ENCODE results near the gene SCYGR8. TPM values are rescaled to one million over a fixed set of nuclear protein-coding genes. Genes with fewer than 3 reads are reported as not detected.
"Not testable (repeated sequence)": the region's sequence is repeated elsewhere in the genome, so short reads cannot be mapped to it uniquely, and the experiment has no call there.

Gene SCYGR8
- total and polyA plus RNA-seq, 5 experiments from 2014 or later, result not detected

GRCh38 chr2:227722821-227723220, 22.9 kb upstream of the SCYGR8 start:
- H3K27me3 Mint-ChIP-seq, result peaks cover 12 to 38% (median 16%) of the 10 kb centered on the region in 5 donors
- H3K27ac Mint-ChIP-seq, H3K4me3 Mint-ChIP-seq, POLR2A ChIA-PET, H3K36me3 Mint-ChIP-seq, DNase-seq, ATAC-seq, H3K4me1 Mint-ChIP-seq, H3K9me3 Mint-ChIP-seq: not testable (repeated sequence)

- H3K9me3 Mint-ChIP-seq, result no peaks in the 10 kb centered on the region
- H3K4me1 Mint-ChIP-seq, result no peaks in the 10 kb centered on the region
- POLR2A ChIA-PET, result no interaction called here
- no peaks in the 10 kb centered on the region for H3K36me3 Mint-ChIP-seq
- ATAC-seq (no peak), DNase-seq (no peak)
- no peak within 1 kb of the TSS for H3K27ac Mint-ChIP-seq
- H3K4me3 Mint-ChIP-seq, result no peak within 1 kb of the TSS
- H3K27me3 Mint-ChIP-seq, result peaks cover 16 to 39% (median 22%) of the 10 kb centered on the region in 5 donors
These were observed 21.2 kb upstream of the SCYGR8 start, which contains the start of gene SCYGR6 for GRCh38 chr2:227724394-227725039. TSS of gene SCYGR6 (minus strand) at chr2:227724757. CDS start at chr2:227724757, 0 bp downstream.

- no peak within 1 kb of the TSS for H3K4me3 Mint-ChIP-seq
These were observed 17.7 kb upstream of the SCYGR8 start, which contains the start of gene SCYGR7 for GRCh38 chr2:227728035-227728434. TSS of gene SCYGR7 (plus strand) at chr2:227728335. CDS start at chr2:227728335, 0 bp downstream.

GRCh38 chr2:227739351-227739750, 6.3 kb upstream of the SCYGR8 start:
- DNase-seq, result no peak
- Mint-ChIP-seq H3K27me3 (peaks cover 5 to 35% (median 10%) of the 10 kb centered on the region in 5 donors), H3K27ac (no peak overlapping the region), H3K36me3 (no peaks in the 10 kb centered on the region), H3K9me3 (no peaks in the 10 kb centered on the region), H3K4me1 (peaks cover 0 to 1% (median 0%) of the 10 kb centered on the region in 4 donors), H3K4me3 (no peak overlapping the region)
- POLR2A ChIA-PET, result no interaction called here
- ATAC-seq, result no peak

More at GRCh38 chr2:227728035-227728434, 17.7 kb upstream of the SCYGR8 start, which contains the start of gene SCYGR7:
- H3K9me3 Mint-ChIP-seq, result peaks cover 0 to 2% (median 0%) of the 10 kb centered on the region in 9 donors
- peaks cover 10 to 22% (median 11%) of the 10 kb centered on the region in 5 donors for H3K27me3 Mint-ChIP-seq
- DNase-seq, result no peak
- no peak for ATAC-seq
- no peak within 1 kb of the TSS for H3K27ac Mint-ChIP-seq
- no peaks in the 10 kb centered on the region for H3K4me1 Mint-ChIP-seq
- H3K36me3 Mint-ChIP-seq, result no peaks in the 10 kb centered on the region
- POLR2A ChIA-PET, result no interaction called here

- Mint-ChIP-seq H3K27ac (peak overlapping the region in 1 of 10 donors; percentile 9), H3K27me3 (peaks cover 5 to 35% (median 9%) of the 10 kb centered on the region in 5 donors)
- ATAC-seq, DNase-seq, H3K4me3 Mint-ChIP-seq, POLR2A ChIA-PET, H3K4me1 Mint-ChIP-seq, H3K9me3 Mint-ChIP-seq, H3K36me3 Mint-ChIP-seq: not testable (repeated sequence)
These were observed 5.0 kb upstream of the SCYGR8 start for GRCh38 chr2:227740705-227741104.

GRCh38 chr2:227748079-227748478, 2.4 kb downstream of the SCYGR8 start:
- POLR2A ChIA-PET, result no interaction called here
- no peak overlapping the region for H3K27ac Mint-ChIP-seq
- H3K27me3 Mint-ChIP-seq, result peaks cover 3 to 16% (median 11%) of the 10 kb centered on the region in 5 donors

GRCh38 chr2:227756261-227756660, 10.6 kb downstream of the SCYGR8 start:
- ATAC-seq, H3K4me3 Mint-ChIP-seq, POLR2A ChIA-PET, H3K4me1 Mint-ChIP-seq, H3K9me3 Mint-ChIP-seq, DNase-seq, H3K27me3 Mint-ChIP-seq, H3K36me3 Mint-ChIP-seq: not testable (repeated sequence)
- H3K27ac Mint-ChIP-seq, result peak overlapping the region in 1 of 10 donors; percentile 61

More at GRCh38 chr2:227748079-227748478, 2.4 kb downstream of the SCYGR8 start:
- H3K4me3 Mint-ChIP-seq, result no peak overlapping the region
- ATAC-seq, result no peak
- DNase-seq, result no peak
- H3K9me3 Mint-ChIP-seq, result no peaks in the 10 kb centered on the region
- H3K36me3 Mint-ChIP-seq, result no peaks in the 10 kb centered on the region
- H3K4me1 Mint-ChIP-seq, result peaks cover 0 to 3% (median 0%) of the 10 kb centered on the region in 4 donors

GRCh38 chr2:227759411-227760118, 13.9 kb downstream of the SCYGR8 start:
- no peaks in the 10 kb centered on the region for H3K36me3 Mint-ChIP-seq
- no peak overlapping the region for H3K4me3 Mint-ChIP-seq
- peaks cover 0 to 9% (median 3%) of the 10 kb centered on the region in 5 donors for H3K27me3 Mint-ChIP-seq
- no peak overlapping the region for H3K27ac Mint-ChIP-seq
- DNase-seq (no peak), ATAC-seq (no peak)
- POLR2A ChIA-PET, result no interaction called here
- no peaks in the 10 kb centered on the region for H3K9me3 Mint-ChIP-seq
- H3K4me1 Mint-ChIP-seq, result peaks cover 0 to 2% (median 0%) of the 10 kb centered on the region in 4 donors

GRCh38 chr2:227761740-227762476, 16.2 kb downstream of the SCYGR8 start:
- DNase-seq (no peak), ATAC-seq (no peak)
- H3K9me3 Mint-ChIP-seq, result no peaks in the 10 kb centered on the region
- H3K36me3 Mint-ChIP-seq, result no peaks in the 10 kb centered on the region
- peak overlapping the region in 1 of 10 donors; percentile 37 for H3K27ac Mint-ChIP-seq
- H3K4me3 Mint-ChIP-seq, result no peak overlapping the region
- peaks cover under 1 to 12% (median 3%) of the 10 kb centered on the region in 5 donors for H3K27me3 Mint-ChIP-seq
- peaks cover 0 to 6% (median under 1%) of the 10 kb centered on the region in 4 donors for H3K4me1 Mint-ChIP-seq
- POLR2A ChIA-PET, result no interaction called here

- no peak for DNase-seq
- peak overlapping the region in 1 of 10 donors; percentile 11 for H3K27ac Mint-ChIP-seq
- H3K4me3 Mint-ChIP-seq, result no peak overlapping the region
- H3K9me3 Mint-ChIP-seq, result no peaks in the 10 kb centered on the region
- ATAC-seq, result no peak
- H3K4me1 Mint-ChIP-seq, result peaks cover 0 to 4% (median under 1%) of the 10 kb centered on the region in 4 donors
- peaks cover 0 to 9% (median 2%) of the 10 kb centered on the region in 5 donors for H3K27me3 Mint-ChIP-seq
- no peaks in the 10 kb centered on the region for H3K36me3 Mint-ChIP-seq
- POLR2A ChIA-PET, result no interaction called here
These were observed 20.2 kb downstream of the SCYGR8 start for GRCh38 chr2:227765788-227766372.

- H3K4me1 Mint-ChIP-seq, result peaks cover 0 to 4% (median under 1%) of the 10 kb centered on the region in 4 donors
- peak; percentile 27 to 75 (median 50) for DNase-seq
- ATAC-seq, result peak; percentile 63 to 74
- H3K27me3 Mint-ChIP-seq, result peaks cover 0 to 9% (median 2%) of the 10 kb centered on the region in 5 donors
- no peaks in the 10 kb centered on the region for H3K36me3 Mint-ChIP-seq
- H3K27ac Mint-ChIP-seq, result peak overlapping the region in 1 of 10 donors; percentile 11
- POLR2A ChIA-PET, result no interaction called here
- H3K9me3 Mint-ChIP-seq, result no peaks in the 10 kb centered on the region
- no peak overlapping the region for H3K4me3 Mint-ChIP-seq
These were observed 20.7 kb downstream of the SCYGR8 start for GRCh38 chr2:227766373-227766883.

- Mint-ChIP-seq H3K9me3 (no peaks in the 10 kb centered on the region), H3K4me3 (no peak overlapping the region), H3K36me3 (no peaks in the 10 kb centered on the region), H3K27me3 (peaks cover 0 to 6% (median 2%) of the 10 kb centered on the region in 5 donors), H3K4me1 (peaks cover 0 to 4% (median under 1%) of the 10 kb centered on the region in 4 donors), H3K27ac (no peak overlapping the region)
- DNase-seq, result no peak
- ATAC-seq, result no peak
- POLR2A ChIA-PET, result no interaction called here
These were observed 22.1 kb downstream of the SCYGR8 start for GRCh38 chr2:227767830-227768229.
